H1 (cell line): Measurements from ENCODE around the gene SEMA3D. TPM values are rescaled to one million over a fixed set of nuclear protein-coding genes. Genes with fewer than 3 reads are reported as not detected.

Source experiments
- CTCF ChIA-PET: fragments of 300-600 bp; sonication (Branson Sonifier 250); formaldehyde crosslinking; loops from one replicate; lab custom pipeline; 2021; ENCODE audit not compliant: partially characterized antibody; lab: Charles Lee
- POLR2A ChIA-PET: fragments of 300-600 bp; sonication (Branson Sonifier 250); formaldehyde crosslinking; loops from one replicate; lab custom pipeline; 2021; ENCODE audit warnings: inconsistent platforms; ENCODE audit not compliant: partially characterized antibody; lab: Charles Lee
- DNase-seq, 2 experiments: peaks; one replicate each; pipeline versions ENCODE4 v3.0.0 to v3.0.0-alpha.2; 2010 to 2022; ENCODE audit warnings: low spot score in 2 of 2, low read depth in 1 of 2, mixed read lengths in 1 of 2
- FAIRE-seq: peaks from 2 replicates; lab custom pipeline; 2011; peaks lifted over from hg19 to GRCh38; lab: Jason Lieb, UNC
- H2AFZ ChIP-seq: 2 replicates; pipeline ENCODE4 v1.8.1; 2012; ENCODE audit warnings: low read length, inconsistent platforms
- H2AK5ac ChIP-seq: 2 replicates; pipeline ENCODE4 v1.6.1; 2013; ENCODE audit warnings: low read depth, low read length
- H2BK120ac ChIP-seq: replicated peaks from 2 replicates; pipeline ENCODE3; 2013; ENCODE audit warnings: low read depth, low read length, inconsistent platforms
- H2BK12ac ChIP-seq: 2 replicates; pipeline ENCODE4 v1.6.1; 2013; ENCODE audit warnings: low read depth, low read length
- H2BK15ac ChIP-seq: 2 replicates; pipeline ENCODE4 v1.6.1; 2013; ENCODE audit warnings: low read length
- H2BK20ac ChIP-seq: 2 replicates; pipeline ENCODE4 v1.6.1; 2013; ENCODE audit warnings: low read length
- H2BK5ac ChIP-seq: 2 replicates; pipeline ENCODE4 v1.6.1; 2013; ENCODE audit warnings: low read depth, low read length
- H3K14ac ChIP-seq: 2 replicates; pipeline ENCODE4 v1.6.1; 2013; ENCODE audit warnings: inconsistent platforms; ENCODE audit not compliant: insufficient read length
- H3K18ac ChIP-seq: 2 replicates; pipeline ENCODE4 v1.6.1; 2013; ENCODE audit warnings: low read length; ENCODE audit errors: extremely low read depth
- H3K23ac ChIP-seq: 2 replicates; pipeline ENCODE4 v1.6.1; 2013; ENCODE audit warnings: inconsistent platforms; ENCODE audit not compliant: insufficient read length
- H3K23me2 ChIP-seq: 2 replicates; pipeline ENCODE4 v1.6.1; 2013; ENCODE audit warnings: low read depth, low read length
- H3K27ac ChIP-seq: 2 replicates; pipeline ENCODE4 v1.6.1; 2011; ENCODE audit warnings: low read depth, low read length, inconsistent platforms
- H3K27me3 ChIP-seq, 4 experiments: replicated peaks in 1 of 4; 1 replicate in 1 of 4; 2 replicates in 3 of 4; pipeline versions ENCODE4 v1.6.1 to v1.8.1; 2011 to 2013; ENCODE audit warnings: low read length in 3 of 4, mild to moderate bottlenecking in 3 of 4, inconsistent platforms in 2 of 4, mixed read lengths in 2 of 4, moderate library complexity in 1 of 4; ENCODE audit not compliant: control insufficient read depth in 3 of 4, insufficient read depth in 3 of 4; ENCODE audit errors: extremely low read depth in 1 of 4
- H3K36me3 ChIP-seq, 4 experiments: 2 replicates each; pipeline versions ENCODE4 v1.6.1 to v1.8.1; 2011 to 2013; ENCODE audit warnings: mild to moderate bottlenecking in 4 of 4, low read length in 3 of 4, moderate library complexity in 2 of 4, control low read depth in 1 of 4, inconsistent platforms in 1 of 4; ENCODE audit not compliant: insufficient read depth in 4 of 4, control insufficient read depth in 2 of 4
- H3K4ac ChIP-seq: replicated peaks from 2 replicates; pipeline ENCODE3; 2013; ENCODE audit warnings: low read length, low read depth, mixed read lengths, inconsistent platforms; ENCODE audit not compliant: insufficient read length
- H3K4me1 ChIP-seq, 4 experiments: replicated peaks in 1 of 4; 1 replicate in 1 of 4; 2 replicates in 3 of 4; pipeline versions ENCODE4 v1.6.1 to v1.8.1; 2011 to 2013; ENCODE audit warnings: low read length in 3 of 4, inconsistent platforms in 2 of 4, mixed read lengths in 1 of 4; ENCODE audit not compliant: insufficient read depth in 4 of 4, control insufficient read depth in 3 of 4
- H3K4me2 ChIP-seq, 2 experiments: 2 replicates each; pipeline versions ENCODE4 v1.6.1 to v1.8.1; 2011 to 2013; ENCODE audit warnings: low read depth in 2 of 2, low read length in 2 of 2, control low read depth in 1 of 2, inconsistent platforms in 1 of 2, mild to moderate bottlenecking in 1 of 2; ENCODE audit not compliant: insufficient read depth in 1 of 2
- H3K4me3 ChIP-seq, 4 experiments: fragments of 200-600, 300-600 bp in 1 of 4; sonication (generic), shearing (Covaris generic), sonication (Bioruptor Twin) in 1 of 4; 2 replicates each; pipeline versions ENCODE4 v1.5.1 to v1.8.1; 2011 to 2016; ENCODE audit warnings: low read length in 4 of 4, low read depth in 3 of 4, control low read depth in 2 of 4, inconsistent platforms in 2 of 4, mild to moderate bottlenecking in 2 of 4, mixed read lengths in 1 of 4, moderate library complexity in 1 of 4; ENCODE audit not compliant: insufficient read depth in 2 of 4; ENCODE audit errors: extremely low read depth in 1 of 4
- H3K56ac ChIP-seq: replicated peaks from 2 replicates; pipeline ENCODE3; 2013; ENCODE audit warnings: low read depth, mild to moderate bottlenecking, mixed read lengths, low read length, inconsistent platforms; ENCODE audit not compliant: insufficient read length
- H3K79me1 ChIP-seq: 2 replicates; pipeline ENCODE4 v1.6.1; 2013; ENCODE audit warnings: low read depth, low read length, control low read depth
- H3K79me2 ChIP-seq, 2 experiments: 2 replicates each; pipeline versions ENCODE4 v1.6.1 to v1.8.1; 2012 to 2013; ENCODE audit warnings: low read length in 2 of 2, mild to moderate bottlenecking in 2 of 2, inconsistent platforms in 1 of 2; ENCODE audit not compliant: insufficient read depth in 2 of 2, control insufficient read depth in 1 of 2
- H3K9ac ChIP-seq, 4 experiments: replicated peaks in 1 of 4; 1 replicate in 1 of 4; 2 replicates in 3 of 4; pipeline versions ENCODE4 v1.6.1 to v1.8.1; 2011 to 2013; ENCODE audit warnings: low read depth in 3 of 4, low read length in 3 of 4, control low read depth in 2 of 4, mild to moderate bottlenecking in 2 of 4, moderate library complexity in 2 of 4, inconsistent platforms in 1 of 4; ENCODE audit errors: extremely low read depth in 1 of 4
- H3K9me3 ChIP-seq, 2 experiments: 2 replicates each; pipeline versions ENCODE4 v1.6.1 to v1.8.1; 2012 to 2013; ENCODE audit warnings: mild to moderate bottlenecking in 2 of 2, moderate library complexity in 2 of 2, control low read depth in 1 of 2, inconsistent platforms in 1 of 2, low read depth in 1 of 2, low read length in 1 of 2, mixed read lengths in 1 of 2; ENCODE audit not compliant: insufficient read depth in 2 of 2
- H4K20me1 ChIP-seq, 2 experiments: replicated peaks in 1 of 2; 2 replicates each; pipeline versions ENCODE3 to v1.8.1; 2011 to 2013; ENCODE audit warnings: inconsistent platforms in 2 of 2, low read length in 2 of 2, mild to moderate bottlenecking in 1 of 2; ENCODE audit not compliant: insufficient read depth in 2 of 2, control insufficient read depth in 1 of 2
- H4K5ac ChIP-seq: 2 replicates; pipeline ENCODE4 v1.6.1; 2013; ENCODE audit warnings: low read length, low read depth, mixed read lengths, inconsistent platforms; ENCODE audit not compliant: insufficient read length
- H4K8ac ChIP-seq: 2 replicates; pipeline ENCODE4 v1.8.0; 2013; ENCODE audit warnings: mild to moderate bottlenecking, moderate library complexity, low read length, inconsistent platforms; ENCODE audit not compliant: insufficient read depth; ENCODE audit errors: extremely low read depth
- H4K91ac ChIP-seq: replicated peaks from 2 replicates; pipeline ENCODE3; 2013; ENCODE audit warnings: low read length, mixed read lengths, inconsistent platforms; ENCODE audit not compliant: insufficient read length
- BRCA1 ChIP-seq: IDR thresholded peaks from 2 replicates; pipeline ENCODE4 v1.6.1; 2012; ENCODE audit warnings: low read depth, low read length, improper control_type of control experiment
- CBX5 ChIP-seq: fragments of 300-800, 300-1000 bp; sonication (generic); IDR thresholded peaks from 2 replicates; pipeline ENCODE4 v1.7.1; 2016; ENCODE audit warnings: antibody characterized with exemption, low read length, low read depth
- CEBPB ChIP-seq: IDR thresholded peaks from 2 replicates; pipeline ENCODE4 v1.6.1; 2012; ENCODE audit warnings: low read depth, low read length
- EZH2 ChIP-seq: fragments of 200-600 bp; sonication (generic); IDR thresholded peaks from 2 replicates; pipeline ENCODE4 v1.7.1; 2012; ENCODE audit warnings: low read depth, mild to moderate bottlenecking, moderate library complexity, low read length, inconsistent platforms; ENCODE audit not compliant: severe bottlenecking
- HDAC2 ChIP-seq, 2 experiments: fragments of 300-600 bp in 1 of 2; sonication (generic) in 1 of 2; IDR thresholded peaks; 2 replicates each; pipeline ENCODE4 v1.6.1; 2011 to 2012; ENCODE audit warnings: low read depth in 2 of 2, low read length in 2 of 2, mild to moderate bottlenecking in 2 of 2, moderate library complexity in 2 of 2, borderline replicate concordance in 1 of 2, inconsistent platforms in 1 of 2
- NANOG ChIP-seq: IDR thresholded peaks from 2 replicates; pipeline ENCODE4 v1.6.1; 2011; ENCODE audit warnings: low read length, low read depth, mild to moderate bottlenecking, inconsistent platforms; ENCODE audit not compliant: insufficient read depth, poor library complexity, severe bottlenecking
- NRF1 ChIP-seq: IDR thresholded peaks from 2 replicates; pipeline ENCODE4 v1.6.1; 2011; ENCODE audit warnings: mild to moderate bottlenecking, low read depth, low read length, improper control_type of control experiment
- SIN3A ChIP-seq, 2 experiments: IDR thresholded peaks in 1 of 2; conservative IDR thresholded peaks in 1 of 2; 2 replicates each; pipeline ENCODE4 v1.6.1; 2011 to 2012; ENCODE audit warnings: low read length in 2 of 2, improper control_type of control experiment in 1 of 2, low read depth in 1 of 2, mild to moderate bottlenecking in 1 of 2
- SIX5 ChIP-seq: IDR thresholded peaks from 2 replicates; pipeline ENCODE4 v1.6.1; 2011; ENCODE audit warnings: mild to moderate bottlenecking, low read depth, low read length
- SP2 ChIP-seq: IDR thresholded peaks from 2 replicates; pipeline ENCODE4 v1.6.1; 2012; ENCODE audit warnings: mild to moderate bottlenecking, low read length, inconsistent platforms
- WGBS, 2 experiments: shearing (Covaris generic) in 1 of 2; methylation state at CpG; one replicate each; pipeline versions ENCODE4 v1.1.6 to v1.1.7; 2013 to 2015; ENCODE audit warnings: low lambda C conversion rate in 2 of 2, mixed read lengths in 2 of 2, inconsistent platforms in 1 of 2, low coverage in 1 of 2, missing lambda C conversion rate in 1 of 2; ENCODE audit not compliant: insufficient replicate concordance in 2 of 2, insufficient coverage in 1 of 2, insufficient read length in 1 of 2; ENCODE audit errors: extremely low coverage in 1 of 2, missing lambda C conversion rate in 1 of 2; 5-methylcytosine and 5-hydroxymethylcytosine counted together
- polyA plus RNA-seq, 7 experiments: library from polyadenylated mRNA; depleted of rRNA in 3 of 7; stranded (reverse) in 5 of 7; unstranded in 2 of 7; fragments of >200 nt in 5 of 7; fragments of 200-250 nt in 2 of 7; gene quantifications; 1 replicate in 5 of 7; 2 replicates in 1 of 7; 4 replicates in 1 of 7; pipeline versions ENCODE4 v1.2.1 to v1.2.3, GENCODE V29; 2011 to 2013; ENCODE audit warnings: missing spikeins in 2 of 7, mixed read lengths in 2 of 7
- total RNA-seq: library from RNA; stranded (reverse); fragmentation: NEBNext Ultra II Directional; extraction: Animal tissue kit (Norgen Biotek cat#: 25700); gene quantifications from 2 replicates; pipeline ENCODE4 v1.2.1, GENCODE V29; 2021
- TF ChIP-seq, protein P1 (sequence below): IDR thresholded peaks from 2 replicates; pipeline ENCODE4 v1.6.1; 2012; ENCODE audit warnings: low read length, inconsistent platforms
- TF ChIP-seq, protein P2 (sequence below): IDR thresholded peaks from 2 replicates; pipeline ENCODE4 v1.6.1; 2012; ENCODE audit warnings: inconsistent platforms

The SEMA3D gene
- total and polyA plus RNA-seq, 2 of the 8 experiments (the other 6 are each of a cell fraction or from before 2014, with no cell fraction given) = 1.6 to 3.5 TPM

DNA sequence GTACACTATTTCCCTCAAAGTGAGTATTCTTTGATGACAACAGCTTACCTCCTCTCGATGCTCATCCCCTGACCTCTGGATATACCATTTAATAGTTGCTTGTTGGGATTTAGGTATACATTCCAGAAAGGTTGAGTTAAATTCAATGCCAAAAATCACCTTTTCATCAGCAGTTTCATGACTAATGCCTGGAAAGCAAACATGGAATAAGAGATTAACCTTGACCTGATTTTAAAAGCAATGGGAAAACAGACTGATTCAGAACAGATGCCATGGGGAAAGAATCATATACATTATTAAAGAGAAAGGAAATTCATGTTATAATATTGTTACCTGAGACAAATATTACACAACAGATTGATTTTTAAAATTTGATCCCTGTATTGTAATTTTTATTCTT lies 180.1 kb downstream of the SEMA3D start:
- Histone ChIP-seq H3K36me3 (no peaks in the 10 kb centered on the region), H3K23ac (no peak overlapping the region), H3K79me2 (no peaks in the 10 kb centered on the region), H2BK20ac (no peak overlapping the region), H3K4me1 (no peaks in the 10 kb centered on the region; a peak in 1 of 7 replicates), H4K20me1 (no peaks in the 10 kb centered on the region), H4K5ac (no peak overlapping the region), H3K56ac (no peak overlapping the region), H3K4me2 (no peak overlapping the region), H2AFZ (no peak overlapping the region), H3K79me1 (no peaks in the 10 kb centered on the region), H3K4ac (no peak overlapping the region), H3K27me3 (no peaks in the 10 kb centered on the region), H3K27ac (no peak overlapping the region), H2BK15ac (no peak overlapping the region), H4K8ac (no peak overlapping the region), H3K9me3 (no peaks in the 10 kb centered on the region), H3K14ac (no peak overlapping the region), H2BK120ac (no peak overlapping the region), H2BK12ac (no peak overlapping the region), H3K23me2 (no peaks in the 10 kb centered on the region), H4K91ac (no peak overlapping the region), H2BK5ac (no peak overlapping the region), H2AK5ac (no peak overlapping the region), H3K18ac (no peak overlapping the region), H3K9ac (no peak overlapping the region), H3K4me3 (no peak overlapping the region)
- CTCF ChIA-PET = interaction anchor here (1.3 kb wide), 1 partner anchor 13 kb away, joined by 3 read pairs; no protein-coding TSS in a partner anchor
- DNase-seq = no peak
- no peak for FAIRE-seq
- POLR2A ChIA-PET = no interaction called here
- WGBS, 2 experiments = 86% methylated on average over 1 of the region's 1 CpG; no CpG with 5 or more reads in 1 of the 2 experiments
- TF ChIP-seq SP2 (no peak), NANOG (no peak), NRF1 (no peak), HDAC2 (IDR thresholded peaks at IDR 0.05; ENCODE audit: borderline replicate concordance in 1 of 2, low read depth in 2 of 2, low read length in 2 of 2) (no peak), CEBPB (no peak), SIX5 (no peak), BRCA1 (no peak), CBX5 (no peak), EZH2 (no peak), SIN3A (conservative IDR thresholded peaks at IDR 0.05 in 1 of 2, IDR thresholded peaks at IDR 0.05 in 1 of 2; ENCODE audit: low read depth in 1 of 2, low read length in 2 of 2) (no peak)
- TF ChIP-seq, protein P1, sequence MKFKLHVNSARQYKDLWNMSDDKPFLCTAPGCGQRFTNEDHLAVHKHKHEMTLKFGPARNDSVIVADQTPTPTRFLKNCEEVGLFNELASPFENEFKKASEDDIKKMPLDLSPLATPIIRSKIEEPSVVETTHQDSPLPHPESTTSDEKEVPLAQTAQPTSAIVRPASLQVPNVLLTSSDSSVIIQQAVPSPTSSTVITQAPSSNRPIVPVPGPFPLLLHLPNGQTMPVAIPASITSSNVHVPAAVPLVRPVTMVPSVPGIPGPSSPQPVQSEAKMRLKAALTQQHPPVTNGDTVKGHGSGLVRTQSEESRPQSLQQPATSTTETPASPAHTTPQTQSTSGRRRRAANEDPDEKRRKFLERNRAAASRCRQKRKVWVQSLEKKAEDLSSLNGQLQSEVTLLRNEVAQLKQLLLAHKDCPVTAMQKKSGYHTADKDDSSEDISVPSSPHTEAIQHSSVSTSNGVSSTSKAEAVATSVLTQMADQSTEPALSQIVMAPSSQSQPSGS = no peak
- TF ChIP-seq, protein P2, sequence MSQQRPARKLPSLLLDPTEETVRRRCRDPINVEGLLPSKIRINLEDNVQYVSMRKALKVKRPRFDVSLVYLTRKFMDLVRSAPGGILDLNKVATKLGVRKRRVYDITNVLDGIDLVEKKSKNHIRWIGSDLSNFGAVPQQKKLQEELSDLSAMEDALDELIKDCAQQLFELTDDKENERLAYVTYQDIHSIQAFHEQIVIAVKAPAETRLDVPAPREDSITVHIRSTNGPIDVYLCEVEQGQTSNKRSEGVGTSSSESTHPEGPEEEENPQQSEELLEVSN = no peak
